Endodermal cell (in vitro differentiated cells): Measurements from ENCODE around the gene ARIH1. TPM values are rescaled to one million over a fixed set of nuclear protein-coding genes. Genes with fewer than 3 reads are reported as not detected.

Source experiments
- DNase-seq: peaks from one replicate; pipeline ENCODE4 v3.0.0-alpha.2; 2017
- H3K27ac ChIP-seq: 2 replicates; pipeline ENCODE4 v1.5.1; 2013; ENCODE audit warnings: mild to moderate bottlenecking, low read depth, low read length, moderate library complexity
- H3K27me3 ChIP-seq: 2 replicates; pipeline ENCODE4 v1.6.1; 2013; ENCODE audit warnings: mild to moderate bottlenecking, low read length, moderate library complexity; ENCODE audit not compliant: insufficient read depth, control insufficient read depth, poor library complexity, severe bottlenecking
- H3K36me3 ChIP-seq: 2 replicates; pipeline ENCODE4 v1.7.0; 2013; ENCODE audit warnings: mild to moderate bottlenecking, low read length, moderate library complexity; ENCODE audit not compliant: control insufficient read depth, insufficient read depth
- H3K4me1 ChIP-seq: one replicate; pipeline ENCODE4 v1.7.0; 2013; ENCODE audit warnings: low read length; ENCODE audit not compliant: control insufficient read depth, insufficient read depth
- H3K4me3 ChIP-seq: 2 replicates; pipeline ENCODE4 v1.5.1; 2013; ENCODE audit warnings: mild to moderate bottlenecking, low read length, moderate library complexity
- H3K9ac ChIP-seq: 2 replicates; pipeline ENCODE4 v1.6.1; 2013; ENCODE audit warnings: mild to moderate bottlenecking, low read length, moderate library complexity; ENCODE audit not compliant: poor library complexity, severe bottlenecking; ENCODE audit errors: extremely low read depth
- H3K9me3 ChIP-seq: 2 replicates; pipeline ENCODE4 v1.6.1; 2013; ENCODE audit warnings: mild to moderate bottlenecking, low read length, moderate library complexity; ENCODE audit not compliant: control insufficient read depth
- H3K27ac Mint-ChIP-seq: 2 replicates; pipeline ENCODE4 v1.8.0; 2020; ENCODE audit warnings: mixed read lengths
- H3K27me3 Mint-ChIP-seq: 2 replicates; pipeline ENCODE4 v1.8.0; 2021; ENCODE audit warnings: mild to moderate bottlenecking, mixed read lengths; ENCODE audit not compliant: insufficient read depth
- H3K36me3 Mint-ChIP-seq: 2 replicates; pipeline ENCODE4 v1.8.0; 2020; ENCODE audit warnings: low read depth, mixed read lengths
- H3K4me1 Mint-ChIP-seq: 2 replicates; pipeline ENCODE4 v1.8.0; 2020; ENCODE audit warnings: mixed read lengths
- H3K4me3 Mint-ChIP-seq: 2 replicates; pipeline ENCODE4 v1.8.0; 2020; ENCODE audit warnings: mild to moderate bottlenecking, moderate library complexity, mixed read lengths
- H3K9me3 Mint-ChIP-seq: 2 replicates; pipeline ENCODE4 v1.8.0; 2020; ENCODE audit warnings: mild to moderate bottlenecking, mixed read lengths
- WGBS, 2 experiments: methylation state at CpG; one replicate each; pipeline versions ENCODE4 v1.1.5 to v1.1.7; 2013; ENCODE audit warnings: missing lambda C conversion rate in 2 of 2, mixed read lengths in 1 of 2; ENCODE audit not compliant: insufficient coverage in 1 of 2, insufficient read length in 1 of 2; 5-methylcytosine and 5-hydroxymethylcytosine counted together
- total RNA-seq, 2 donors: library from RNA; stranded (reverse); fragmentation: NEBNext Ultra II Directional in 1 of 2; extraction: Animal tissue kit (Norgen Biotek cat#: 25700) in 1 of 2; gene quantifications; 2 replicates in 1 of 2; 3 replicates in 1 of 2; pipeline ENCODE4 v1.2.1, GENCODE V29; 2021
- TF ChIP-seq, protein P1 (sequence below): fragments of 200-600 bp; sonication (generic); conservative IDR thresholded peaks from 2 replicates; pipeline ENCODE4 v1.5.0; 2021; ENCODE audit warnings: antibody characterized with exemption, mild to moderate bottlenecking

The ARIH1 gene
- total RNA-seq, 2 donors from 2014 or later = 183 to 238 TPM

DNA sequence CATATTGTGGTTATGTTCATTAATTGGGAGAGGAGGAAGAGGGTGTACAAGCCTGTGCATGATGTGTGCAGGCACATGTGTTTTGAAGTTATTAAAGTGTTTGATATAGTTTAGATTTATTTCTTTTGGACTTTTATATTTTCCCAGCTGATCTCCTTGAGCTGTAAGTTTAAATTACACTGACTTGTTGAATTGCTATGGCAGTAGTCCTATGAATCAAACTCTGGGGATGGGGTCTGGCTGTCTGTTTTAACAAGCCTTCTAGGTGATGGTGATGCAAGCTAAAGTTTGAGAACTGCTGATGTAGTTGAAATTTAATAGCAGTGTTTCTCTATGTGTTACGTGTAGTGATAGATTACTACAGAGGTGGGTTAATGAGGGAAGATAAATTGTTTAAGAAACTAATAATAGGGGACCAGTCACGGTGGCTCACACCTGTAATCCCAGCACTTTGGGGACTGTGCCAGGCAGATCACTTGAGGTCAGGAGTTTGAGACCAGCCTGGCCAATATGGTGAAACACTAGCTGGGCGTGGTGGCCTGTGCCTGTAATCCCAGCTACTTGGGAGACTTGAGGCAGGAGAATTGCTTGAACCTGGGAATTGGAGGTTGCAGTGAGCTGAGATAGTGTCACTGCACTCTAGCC is 7.0 kb downstream of the ARIH1 start:
- Histone ChIP-seq H3K4me3 (no peak overlapping the region), H3K36me3 (peaks cover 72% of the 10 kb centered on the region), H3K27me3 (no peaks in the 10 kb centered on the region), H3K4me1 (no peaks in the 10 kb centered on the region), H3K27ac (no peak overlapping the region), H3K9me3 (peaks cover 13% of the 10 kb centered on the region), H3K9ac (no peak overlapping the region)
- 91 to 93% methylated on average over 3 of the region's 3 CpGs for WGBS, 2 experiments
- no peak overlapping the region for H3K27ac Mint-ChIP-seq
- H3K4me3 Mint-ChIP-seq = no peak overlapping the region
- H3K27me3 Mint-ChIP-seq = no peaks in the 10 kb centered on the region
- TF ChIP-seq, protein P1, sequence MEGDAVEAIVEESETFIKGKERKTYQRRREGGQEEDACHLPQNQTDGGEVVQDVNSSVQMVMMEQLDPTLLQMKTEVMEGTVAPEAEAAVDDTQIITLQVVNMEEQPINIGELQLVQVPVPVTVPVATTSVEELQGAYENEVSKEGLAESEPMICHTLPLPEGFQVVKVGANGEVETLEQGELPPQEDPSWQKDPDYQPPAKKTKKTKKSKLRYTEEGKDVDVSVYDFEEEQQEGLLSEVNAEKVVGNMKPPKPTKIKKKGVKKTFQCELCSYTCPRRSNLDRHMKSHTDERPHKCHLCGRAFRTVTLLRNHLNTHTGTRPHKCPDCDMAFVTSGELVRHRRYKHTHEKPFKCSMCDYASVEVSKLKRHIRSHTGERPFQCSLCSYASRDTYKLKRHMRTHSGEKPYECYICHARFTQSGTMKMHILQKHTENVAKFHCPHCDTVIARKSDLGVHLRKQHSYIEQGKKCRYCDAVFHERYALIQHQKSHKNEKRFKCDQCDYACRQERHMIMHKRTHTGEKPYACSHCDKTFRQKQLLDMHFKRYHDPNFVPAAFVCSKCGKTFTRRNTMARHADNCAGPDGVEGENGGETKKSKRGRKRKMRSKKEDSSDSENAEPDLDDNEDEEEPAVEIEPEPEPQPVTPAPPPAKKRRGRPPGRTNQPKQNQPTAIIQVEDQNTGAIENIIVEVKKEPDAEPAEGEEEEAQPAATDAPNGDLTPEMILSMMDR = no peak
- no peak for DNase-seq
- H3K36me3 Mint-ChIP-seq = peaks cover 69% of the 10 kb centered on the region
- no peaks in the 10 kb centered on the region for H3K9me3 Mint-ChIP-seq
- H3K4me1 Mint-ChIP-seq = peaks cover 10% of the 10 kb centered on the region

DNA sequence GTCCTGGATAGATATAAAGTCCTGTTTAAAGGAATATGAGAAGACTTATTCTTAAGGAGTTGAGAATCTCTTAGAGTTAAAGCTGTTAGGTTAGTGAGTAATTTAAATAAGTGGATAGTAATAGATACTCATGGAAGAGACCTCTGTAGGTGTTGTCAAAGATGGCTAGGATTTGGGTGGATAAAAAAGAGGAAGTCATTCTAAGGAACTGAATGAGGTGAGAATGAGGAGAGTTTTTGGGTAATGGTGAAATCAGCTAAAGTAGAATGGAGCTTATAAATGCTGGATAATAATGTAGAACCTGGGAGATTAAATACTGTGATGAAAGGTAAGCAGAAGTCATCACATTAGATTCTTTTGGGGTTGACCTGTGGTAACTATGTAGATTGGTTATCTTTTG is 8.1 kb downstream of the ARIH1 start:
- no peak for DNase-seq
- Mint-ChIP-seq H3K27ac (no peak overlapping the region), H3K9me3 (no peaks in the 10 kb centered on the region), H3K27me3 (no peaks in the 10 kb centered on the region), H3K4me1 (peaks cover 10% of the 10 kb centered on the region), H3K4me3 (no peak overlapping the region), H3K36me3 (peaks cover 58% of the 10 kb centered on the region)
- Histone ChIP-seq H3K9me3 (peaks cover 13% of the 10 kb centered on the region), H3K9ac (no peak overlapping the region), H3K36me3 (peaks cover 61% of the 10 kb centered on the region), H3K27me3 (no peaks in the 10 kb centered on the region), H3K4me1 (no peaks in the 10 kb centered on the region), H3K4me3 (no peak overlapping the region), H3K27ac (no peak overlapping the region)
- TF ChIP-seq, protein P1 = no peak

DNA sequence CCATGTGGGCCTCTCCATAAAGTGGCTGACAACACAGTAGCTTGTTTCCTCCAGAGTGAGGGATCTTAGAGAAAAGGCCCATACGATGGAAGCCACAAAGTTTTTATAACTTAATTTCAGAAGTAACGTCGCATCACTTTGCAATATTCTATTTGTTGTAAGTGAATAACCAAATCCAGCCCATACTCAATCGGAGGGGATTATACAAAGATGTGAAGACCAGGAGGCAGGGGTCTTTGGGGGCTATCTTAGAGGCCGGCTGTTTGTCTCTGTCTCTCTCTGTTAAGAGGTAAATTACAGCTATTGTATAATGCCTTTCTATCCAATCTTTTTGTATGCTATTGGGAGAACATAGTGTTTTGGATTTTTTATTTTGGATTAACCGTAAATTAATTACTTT is 9.1 kb downstream of the ARIH1 start:
- no peak overlapping the region for H3K4me3 ChIP-seq
- H3K36me3 Mint-ChIP-seq = peaks cover 49% of the 10 kb centered on the region
- H3K9me3 ChIP-seq = peaks cover 13% of the 10 kb centered on the region
- H3K36me3 ChIP-seq = peaks cover 51% of the 10 kb centered on the region
- H3K27ac Mint-ChIP-seq = peak overlapping the region; percentile 58
- no peak overlapping the region for H3K4me3 Mint-ChIP-seq
- H3K9ac ChIP-seq = no peak overlapping the region
- H3K27me3 ChIP-seq = no peaks in the 10 kb centered on the region
- no peaks in the 10 kb centered on the region for H3K27me3 Mint-ChIP-seq
- H3K4me1 Mint-ChIP-seq = peaks cover 11% of the 10 kb centered on the region
- no peaks in the 10 kb centered on the region for H3K9me3 Mint-ChIP-seq
- H3K4me1 ChIP-seq = no peaks in the 10 kb centered on the region
- DNase-seq = no peak
- H3K27ac ChIP-seq = no peak overlapping the region
- TF ChIP-seq, protein P1 = no peak
- 93 to 94% methylated on average over 3 to 5 of the region's 6 CpGs for WGBS, 2 experiments
